Measurements from ENCODE around the gene LRRC36. TPM values are rescaled to one million over a fixed set of nuclear protein-coding genes. Genes with fewer than 3 reads are reported as not detected.

The LRRC36 gene
- polyA plus RNA-seq, 3 donors = 0.65 to 3.2 (median 1.8) TPM

GRCh38 chr16:67421030-67421429 lies 94.4 kb downstream of the LRRC36 start:
- H3K27ac ChIP-seq (ENCODE audit: low read depth in 1 of 2, low read length in 2 of 2) = no peak overlapping the region
- no peak overlapping the region for H3K9ac ChIP-seq (ENCODE audit: insufficient read depth, low read length, poor library complexity, severe bottlenecking)
- peaks cover 4% of the 10 kb centered on the region for H3K4me1 Mint-ChIP-seq
- H3K4me2 ChIP-seq (replicated peaks; ENCODE audit: extremely low read depth, low read length, poor library complexity, severe bottlenecking) = no peak overlapping the region
- H3K36me3 Mint-ChIP-seq = no peaks in the 10 kb centered on the region
- WGBS (ENCODE audit: insufficient coverage) = 83% methylated on average over 2 of the region's 4 CpGs
- H3K4me3 ChIP-seq (replicated peaks in 1 of 3; ENCODE audit: low read depth in 2 of 3, low read length in 3 of 3) = no peak overlapping the region
- no peak for TF ChIP-seq CTCF (IDR thresholded peaks at IDR 0.05)
- no peak overlapping the region for H3K27ac Mint-ChIP-seq
- H3K4me1 ChIP-seq (ENCODE audit: control insufficient read depth in 1 of 2, insufficient read depth in 2 of 2, low read length in 2 of 2) = peaks cover 6 to 8% of the 10 kb centered on the region in 2 donors
- no peak overlapping the region for H3K4me3 Mint-ChIP-seq
- DNase-seq = no peak
- no peaks in the 10 kb centered on the region for H4K20me1 ChIP-seq (ENCODE audit: insufficient read depth, low read length)
- H2AFZ ChIP-seq (ENCODE audit: insufficient read depth, low read depth, low read length, poor library complexity, severe bottlenecking) = no peak overlapping the region
- peaks cover 12 to 40% (median 30%) of the 10 kb centered on the region in 3 donors for H3K27me3 Mint-ChIP-seq (ENCODE audit: low read depth in 3 of 3)
- no peaks in the 10 kb centered on the region for H3K9me3 ChIP-seq (replicated peaks in 1 of 2; ENCODE audit: control insufficient read depth in 1 of 2, insufficient read depth in 1 of 2, low read length in 2 of 2)
- no peaks in the 10 kb centered on the region for H3K36me3 ChIP-seq (replicated peaks in 1 of 2; ENCODE audit: control insufficient read depth in 1 of 2, insufficient read depth in 2 of 2, low read length in 2 of 2)
- no peaks in the 10 kb centered on the region for H3K79me2 ChIP-seq (ENCODE audit: insufficient read depth, low read length)
- peaks cover 0 to 1% (median 0%) of the 10 kb centered on the region in 7 donors for H3K9me3 Mint-ChIP-seq
- intact Hi-C loops (cut with micrococcal nuclease) = no loop called here
- peaks cover 0 to 25% of the 10 kb centered on the region in 2 donors for H3K27me3 ChIP-seq (ENCODE audit: control insufficient read depth in 2 of 2, insufficient read depth in 2 of 2, low read length in 2 of 2)

- Histone ChIP-seq H2AFZ (ENCODE audit: insufficient read depth, low read depth, low read length, poor library complexity, severe bottlenecking) (no peak overlapping the region), H3K27ac (ENCODE audit: low read depth in 1 of 2, low read length in 2 of 2) (no peak overlapping the region), H3K9ac (ENCODE audit: insufficient read depth, low read length, poor library complexity, severe bottlenecking) (no peak overlapping the region), H4K20me1 (ENCODE audit: insufficient read depth, low read length) (no peaks in the 10 kb centered on the region), H3K4me1 (ENCODE audit: control insufficient read depth in 1 of 2, insufficient read depth in 2 of 2, low read length in 2 of 2) (no peaks in the 10 kb centered on the region), H3K4me3 (replicated peaks in 1 of 3; ENCODE audit: low read depth in 2 of 3, low read length in 3 of 3) (no peak overlapping the region), H3K36me3 (replicated peaks in 1 of 2; ENCODE audit: control insufficient read depth in 1 of 2, insufficient read depth in 2 of 2, low read length in 2 of 2) (no peaks in the 10 kb centered on the region), H3K79me2 (ENCODE audit: insufficient read depth, low read length) (no peaks in the 10 kb centered on the region), H3K27me3 (ENCODE audit: control insufficient read depth in 2 of 2, insufficient read depth in 2 of 2, low read length in 2 of 2) (peaks cover 0 to 18% of the 10 kb centered on the region in 2 donors), H3K9me3 (replicated peaks in 1 of 2; ENCODE audit: control insufficient read depth in 1 of 2, insufficient read depth in 1 of 2, low read length in 2 of 2) (no peaks in the 10 kb centered on the region), H3K4me2 (replicated peaks; ENCODE audit: extremely low read depth, low read length, poor library complexity, severe bottlenecking) (no peak overlapping the region)
- TF ChIP-seq CTCF (IDR thresholded peaks at IDR 0.05) = no peak
- intact Hi-C loops (cut with micrococcal nuclease) = no loop called here
- Mint-ChIP-seq H3K36me3 (peaks cover 0 to 4% of the 10 kb centered on the region in 2 donors), H3K4me3 (no peak overlapping the region), H3K27ac (no peak overlapping the region), H3K9me3 (peaks cover 0 to 4% (median 0%) of the 10 kb centered on the region in 7 donors), H3K4me1 (no peaks in the 10 kb centered on the region), H3K27me3 (ENCODE audit: low read depth in 3 of 3) (peaks cover 21 to 41% (median 22%) of the 10 kb centered on the region in 3 donors)
- WGBS (ENCODE audit: insufficient coverage) = 100% methylated on average over 1 of the region's 5 CpGs
- no peak for DNase-seq
Observed at GRCh38 chr16:67423015-67423414, 96.4 kb downstream of the LRRC36 start.
